Measurements from ENCODE around the gene PVRIG.

- TF ChIP-seq POLR2A (IDR thresholded peaks at IDR 0.05; ENCODE audit: low read depth, low read length), result no peak
- no peak for TF ChIP-seq CTCF (conservative IDR thresholded peaks at IDR 0.05; ENCODE audit: low read depth, low read length)
- TF ChIP-seq NFE2L2 (IDR thresholded peaks at IDR 0.05; ENCODE audit: low read depth, low read length), result no peak
- no peak for TF ChIP-seq USF2 (IDR thresholded peaks at IDR 0.05; ENCODE audit: low read depth, low read length)
- peak; percentile 17; the same call in 1 of the 2 replicates for TF ChIP-seq MAFK (IDR thresholded peaks at IDR 0.05; ENCODE audit: low read depth, low read length)
Measured at GRCh38 chr7:100191775-100192174, 28.0 kb upstream of the PVRIG start.

All from IMR-90 (cell line).